ENCODE results near the gene TFB1M.
"Not testable (repeated sequence)": the region's sequence is repeated elsewhere in the genome, so short reads cannot be mapped to it uniquely, and the experiment has no call there.

Gene TFB1M

GRCh38 chr6:155235087-155235486 is 79.2 kb downstream of the TFB1M start:
- no peak for DNase-seq (ENCODE audit: low spot score)

DNA sequence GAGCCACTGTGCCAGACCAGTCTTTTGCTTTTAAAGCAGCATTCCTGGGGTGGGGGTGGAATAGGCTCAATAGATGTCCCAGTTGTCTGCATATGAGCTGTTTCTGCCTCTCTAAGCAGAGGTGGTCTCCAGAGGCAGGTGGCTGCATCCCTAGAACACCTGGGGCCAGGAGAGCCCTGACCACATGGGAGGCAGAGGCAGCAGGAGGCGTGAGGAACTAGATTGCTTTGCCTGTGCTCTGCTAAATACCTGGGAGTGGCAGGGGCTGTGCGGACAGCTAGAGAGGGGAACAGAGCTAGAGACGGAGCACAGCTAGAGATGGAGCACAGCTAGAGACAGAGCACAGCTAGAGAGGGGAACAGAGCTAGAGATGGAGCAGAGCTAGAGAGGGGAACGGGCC is 79.6 kb downstream of the TFB1M start:
- no peak for DNase-seq (ENCODE audit: low spot score)

GRCh38 chr6:155234167-155234566 is 80.1 kb downstream of the TFB1M start:
- DNase-seq (ENCODE audit: low spot score): no peak

- no peak for DNase-seq (ENCODE audit: low spot score)
Observed at GRCh38 chr6:155232848-155233247, 81.4 kb downstream of the TFB1M start.

GRCh38 chr6:155230975-155231374 is 83.3 kb downstream of the TFB1M start:
- DNase-seq (ENCODE audit: low spot score): not testable (repeated sequence)

DNA sequence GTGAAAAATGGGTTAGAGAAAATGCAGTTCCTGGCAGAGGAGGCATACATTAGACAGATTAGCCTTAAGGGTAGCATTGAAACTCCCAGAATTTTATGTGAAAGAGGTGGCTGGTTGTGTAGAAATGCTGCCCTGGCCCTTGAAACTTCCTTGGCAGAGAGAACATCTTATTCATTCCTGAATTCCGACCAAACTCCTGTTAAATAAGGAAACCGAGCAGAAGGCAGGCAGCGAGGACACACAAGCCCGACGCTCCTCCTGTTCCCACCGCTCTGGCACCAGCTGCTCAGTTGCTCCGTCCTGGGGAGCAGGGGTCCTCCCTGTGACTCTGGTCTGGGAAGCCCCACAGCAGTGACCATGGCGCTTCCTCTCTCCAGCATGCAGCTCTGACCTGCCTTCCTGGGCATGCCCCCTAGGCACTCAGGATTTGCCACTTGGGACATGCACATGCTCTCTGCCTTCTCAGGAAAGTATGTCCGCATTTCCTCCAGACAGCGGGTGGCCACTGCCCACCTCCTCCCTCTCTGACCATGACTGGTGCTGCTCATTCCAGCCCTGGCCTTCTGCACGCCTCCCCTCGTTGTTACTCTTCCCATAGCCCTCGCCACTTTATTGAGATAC is 85.6 kb downstream of the TFB1M start:
- no peak for DNase-seq (ENCODE audit: low spot score)

- no peak for DNase-seq (ENCODE audit: low spot score)
Observed at GRCh38 chr6:155227046-155227445, 87.2 kb downstream of the TFB1M start.

GRCh38 chr6:155224618-155225017 is 89.7 kb downstream of the TFB1M start:
- DNase-seq (ENCODE audit: low spot score): no peak

DNA sequence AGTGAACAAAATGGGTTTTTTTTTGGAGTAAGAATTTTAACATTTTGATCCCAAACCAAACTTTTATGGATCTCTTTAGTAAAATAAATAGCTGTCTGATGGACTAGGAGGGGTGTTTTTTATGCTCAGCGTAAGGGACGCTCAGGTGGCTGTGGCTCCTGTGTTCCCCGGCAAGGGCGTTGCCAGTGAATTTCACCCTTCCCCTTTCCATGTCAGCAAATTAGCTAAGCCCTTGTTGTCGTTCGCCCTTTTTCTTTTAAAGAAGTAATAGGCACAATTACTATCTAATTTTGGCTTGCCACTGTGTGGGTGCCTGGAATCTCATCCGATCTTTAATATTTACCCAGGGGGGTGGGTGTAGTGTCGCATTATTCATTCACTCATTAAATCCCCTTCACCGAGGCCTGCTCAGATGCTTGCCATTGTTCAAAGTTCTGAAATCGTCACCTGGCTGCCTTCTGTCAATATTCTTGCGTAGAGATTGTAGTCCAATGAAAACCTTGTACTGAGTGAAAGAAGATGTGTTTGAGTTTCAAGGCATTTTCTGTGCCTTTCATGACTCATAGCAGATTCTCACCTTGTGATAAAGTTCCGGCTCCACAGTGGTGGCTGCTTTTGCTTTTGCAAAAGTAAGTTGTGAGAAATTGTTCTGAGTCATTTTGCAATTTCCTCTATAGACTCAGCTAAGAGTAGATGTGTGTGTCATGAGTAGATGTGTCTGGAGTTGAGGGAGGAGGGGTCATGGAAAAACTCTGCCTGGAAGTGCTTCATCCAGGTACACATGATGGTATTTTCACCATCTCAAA is 90.4 kb downstream of the TFB1M start:
- no peak for DNase-seq (ENCODE audit: low spot score)

- DNase-seq (ENCODE audit: low spot score): no peak
Observed at GRCh38 chr6:155222506-155222905, 91.8 kb downstream of the TFB1M start.

DNA sequence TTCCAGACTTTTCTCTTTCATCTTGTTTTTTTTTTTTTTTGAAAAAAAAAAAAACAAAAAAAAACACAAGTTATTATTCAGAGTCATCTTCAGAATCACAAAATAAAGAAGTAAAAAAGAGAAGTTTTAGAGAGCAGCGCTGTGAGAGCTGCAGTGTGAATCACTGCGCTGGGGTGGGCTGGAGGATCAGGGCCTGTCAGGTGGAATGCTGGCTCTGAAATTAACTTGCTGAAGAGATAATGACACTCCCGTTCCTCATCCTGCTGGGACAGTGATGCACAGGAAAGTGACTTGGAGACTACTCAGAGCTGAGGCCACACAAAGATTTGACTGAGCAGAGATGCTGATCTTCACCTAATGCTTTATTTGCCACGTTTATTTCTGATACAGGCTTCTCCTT is 93.2 kb downstream of the TFB1M start:
- no peak for DNase-seq (ENCODE audit: low spot score)

- DNase-seq (ENCODE audit: low spot score): no peak
Observed at GRCh38 chr6:155219858-155220301, 94.4 kb downstream of the TFB1M start.

DNA sequence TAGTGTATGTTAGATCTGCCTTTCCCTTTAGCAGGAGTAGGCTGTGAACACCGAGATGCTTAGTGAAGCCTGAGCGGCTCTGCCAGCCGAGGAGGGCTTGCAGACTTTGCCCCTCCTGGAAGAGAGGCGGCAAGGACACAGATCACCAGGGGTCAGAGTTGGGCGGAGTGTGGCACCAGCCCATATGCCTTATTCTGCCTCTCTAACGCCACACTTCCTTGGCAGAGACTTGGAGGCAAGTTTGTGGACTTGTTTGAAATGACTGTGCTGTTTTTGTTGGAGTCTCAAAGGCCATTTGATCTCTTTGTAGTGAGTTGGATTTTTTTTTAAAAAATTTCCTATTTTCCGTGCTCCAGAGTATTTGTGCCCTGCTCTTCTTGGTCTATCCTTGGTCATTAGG is 95.0 kb downstream of the TFB1M start:
- DNase-seq (ENCODE audit: low spot score): no peak

GRCh38 chr6:155218711-155219110 is 95.6 kb downstream of the TFB1M start:
- DNase-seq (ENCODE audit: low spot score): not testable (repeated sequence)

DNA sequence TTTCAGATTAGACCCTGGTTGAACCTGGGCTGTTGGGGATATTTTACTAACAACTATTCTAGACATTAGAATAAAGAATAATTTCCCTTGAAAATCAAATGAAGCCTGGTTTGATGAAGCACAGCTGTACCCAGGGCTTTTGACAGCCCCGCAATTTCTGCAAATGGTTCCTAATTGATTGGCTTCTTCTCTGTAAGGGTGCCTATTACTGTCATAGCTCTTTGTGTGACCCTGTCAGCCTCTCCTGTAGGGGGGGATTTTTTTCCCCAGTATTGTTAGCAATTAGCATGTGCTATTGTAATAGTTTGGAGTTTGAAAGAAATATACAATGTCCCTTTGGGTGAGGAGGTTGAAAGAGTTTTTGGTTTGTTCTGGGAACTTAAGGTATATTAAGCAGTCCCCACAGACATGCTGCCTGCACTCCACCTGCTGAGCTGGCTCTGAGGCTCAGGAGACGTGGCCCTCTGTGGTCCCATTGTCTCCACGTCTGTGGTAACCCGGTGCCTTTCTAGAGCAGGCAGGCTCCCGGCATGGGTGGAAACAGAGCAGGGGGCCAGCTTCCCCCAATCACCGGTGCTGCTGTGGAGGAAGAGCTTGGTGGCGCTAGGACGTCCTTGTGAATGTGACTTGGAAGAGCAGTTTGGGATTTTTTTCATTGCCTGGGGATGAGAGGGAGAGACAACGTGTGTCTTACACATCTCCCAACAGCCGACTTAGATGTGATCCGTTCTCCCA is 97.8 kb downstream of the TFB1M start:
- no peak for DNase-seq (ENCODE audit: low spot score)

DNA sequence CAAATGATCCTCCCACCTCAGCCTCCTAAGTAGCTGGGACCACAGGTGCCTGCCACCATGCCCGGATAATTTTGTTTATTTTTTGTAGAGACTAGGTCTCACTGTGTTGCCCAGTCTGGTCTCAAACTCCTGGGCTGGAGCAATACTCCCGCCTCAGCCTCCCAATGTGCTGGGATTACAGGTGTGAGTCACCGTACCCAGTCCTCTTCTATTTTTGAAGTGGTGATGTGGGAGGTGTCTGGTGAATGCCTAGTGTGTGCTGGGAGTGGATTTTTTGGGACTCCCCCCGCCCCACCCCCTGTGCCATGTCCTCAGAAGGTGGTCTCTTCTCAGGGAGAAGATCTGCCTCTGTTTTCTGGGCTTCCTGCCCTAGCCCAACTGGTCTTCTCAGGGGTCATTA is 98.4 kb downstream of the TFB1M start:
- no peak for DNase-seq (ENCODE audit: low spot score)

DNA sequence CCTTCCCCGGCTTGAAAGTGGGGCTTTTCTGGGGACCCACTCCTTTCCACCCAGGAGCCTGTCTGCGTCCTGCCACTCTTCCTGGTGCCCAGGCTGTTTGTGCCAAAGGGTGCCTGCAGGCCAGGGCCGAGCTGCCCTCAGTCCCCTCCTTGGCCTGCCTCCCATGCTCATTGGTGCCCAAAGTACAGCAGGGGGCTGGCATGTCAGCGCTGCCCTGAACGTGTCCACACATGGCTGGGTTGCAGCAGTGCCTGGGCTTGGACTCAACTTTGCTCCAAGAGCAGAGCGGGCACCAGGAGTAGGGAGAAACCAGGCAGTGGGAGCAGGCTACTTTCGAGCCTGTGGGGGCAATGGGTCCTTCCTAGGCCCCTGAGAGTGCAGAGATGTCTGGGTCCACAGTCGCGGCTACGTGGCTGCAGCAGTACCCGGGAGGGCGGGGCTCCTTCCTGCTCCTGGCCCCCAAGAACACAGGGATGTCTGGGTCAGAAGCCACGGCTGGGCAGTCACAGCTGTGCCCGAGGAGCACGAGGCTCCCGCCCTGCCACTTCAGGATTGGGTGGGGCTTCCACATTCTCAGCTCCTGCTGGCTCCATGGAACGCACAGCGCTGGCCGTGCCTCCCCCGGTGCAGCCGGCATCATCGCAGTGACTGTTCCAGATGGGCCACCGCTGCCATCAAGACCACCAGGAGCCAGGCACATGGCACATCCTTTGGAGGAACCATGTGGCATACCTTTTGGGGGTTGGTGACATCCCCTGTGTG is 100.5 kb downstream of the TFB1M start:
- DNase-seq (ENCODE audit: low spot score): no peak

DNA sequence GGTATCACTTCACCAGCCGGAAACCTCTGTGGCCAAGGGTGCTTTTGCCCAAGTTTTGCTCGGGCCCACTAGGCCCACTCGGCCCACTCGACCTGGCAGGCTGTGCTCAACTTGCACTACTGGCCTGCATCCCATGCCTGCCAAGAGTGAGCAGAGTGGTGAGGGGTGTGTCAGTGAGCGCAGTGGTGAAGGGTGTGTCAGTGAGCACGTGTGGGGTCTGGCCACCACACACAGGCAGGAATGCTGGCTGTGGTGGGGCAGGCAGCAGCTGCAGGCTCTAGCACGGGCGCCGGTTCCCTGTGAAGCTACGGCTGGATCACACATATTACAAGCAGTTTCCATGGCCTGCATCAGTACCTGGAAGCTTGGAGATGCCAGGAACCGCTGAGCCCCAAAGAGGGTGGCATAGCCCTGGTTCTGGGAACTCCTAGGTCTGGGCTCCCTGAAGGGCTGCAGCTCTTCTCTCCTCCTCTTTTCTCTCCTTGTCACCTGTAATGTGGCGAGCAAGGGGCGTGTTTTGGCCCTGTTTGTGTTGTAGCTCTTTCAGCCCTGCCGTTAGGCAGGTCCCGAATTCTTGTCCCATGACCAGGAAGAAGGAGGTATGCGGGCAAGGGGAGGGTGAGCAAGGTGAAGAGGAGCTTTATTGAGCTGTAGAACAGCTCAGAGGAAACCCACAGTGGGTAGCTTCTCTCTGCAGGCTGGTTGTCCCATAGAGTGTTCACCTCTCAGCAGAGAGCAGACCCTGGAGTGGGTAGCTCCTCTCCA is 101.5 kb downstream of the TFB1M start:
- DNase-seq (ENCODE audit: low spot score): no peak

DNA sequence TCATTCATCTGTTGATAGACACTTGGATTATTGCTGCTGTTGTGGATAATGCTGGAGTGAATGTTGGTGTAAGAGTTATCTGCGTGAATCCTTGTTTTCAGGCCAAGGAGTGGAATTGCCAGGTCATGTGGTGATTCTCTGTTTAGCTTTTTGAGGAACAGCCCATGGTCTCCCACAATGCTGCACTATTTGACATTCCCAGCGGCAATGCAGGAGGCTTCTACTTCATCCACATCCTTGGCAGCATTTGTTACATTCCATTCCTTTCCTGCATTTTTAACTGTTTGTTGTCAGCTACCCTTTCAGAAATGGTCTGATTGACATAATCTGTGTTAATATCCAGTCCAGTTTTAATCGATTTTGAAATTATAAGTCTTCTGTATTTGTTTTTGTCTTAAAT is 102.2 kb downstream of the TFB1M start:
- no peak for DNase-seq (ENCODE audit: low spot score)

GRCh38 chr6:155207223-155207622 is 107.1 kb downstream of the TFB1M start:
- no peak for DNase-seq (ENCODE audit: low spot score)
